Kidney glomerular epithelial cell (primary cell): Measurements from ENCODE around the gene CBX3.
"Not testable (repeated sequence)": the region's sequence is repeated elsewhere in the genome, so short reads cannot be mapped to it uniquely, and the experiment has no call there.

Experiments
- DNase-seq: peaks from one replicate; lab custom pipeline; 2025; lab: John Stamatoyannopoulos, UW

Gene CBX3

GRCh38 chr7:26170663-26171062 is 30.9 kb upstream of the CBX3 start:
- no peak for DNase-seq

GRCh38 chr7:26171601-26172000 is 29.9 kb upstream of the CBX3 start:
- no peak for DNase-seq

DNA sequence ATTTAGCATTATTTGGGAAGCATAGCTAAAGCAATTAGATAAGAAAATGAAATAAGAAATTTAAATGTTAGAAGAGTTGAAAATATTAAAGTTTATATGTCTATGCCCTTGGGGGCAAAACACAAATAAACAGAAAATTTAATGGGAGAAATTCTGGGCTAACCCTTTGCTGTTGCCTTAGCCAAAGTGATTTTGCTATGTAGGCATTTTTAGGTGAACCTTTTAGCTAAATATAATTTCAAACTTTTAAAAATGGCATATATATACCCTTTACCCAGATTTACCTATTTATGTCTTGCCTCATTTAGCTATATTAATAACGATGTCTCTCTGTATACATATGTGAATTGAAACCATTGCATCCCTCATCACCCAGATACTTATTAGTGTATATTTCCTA is 29.5 kb upstream of the CBX3 start:
- DNase-seq: no peak

DNA sequence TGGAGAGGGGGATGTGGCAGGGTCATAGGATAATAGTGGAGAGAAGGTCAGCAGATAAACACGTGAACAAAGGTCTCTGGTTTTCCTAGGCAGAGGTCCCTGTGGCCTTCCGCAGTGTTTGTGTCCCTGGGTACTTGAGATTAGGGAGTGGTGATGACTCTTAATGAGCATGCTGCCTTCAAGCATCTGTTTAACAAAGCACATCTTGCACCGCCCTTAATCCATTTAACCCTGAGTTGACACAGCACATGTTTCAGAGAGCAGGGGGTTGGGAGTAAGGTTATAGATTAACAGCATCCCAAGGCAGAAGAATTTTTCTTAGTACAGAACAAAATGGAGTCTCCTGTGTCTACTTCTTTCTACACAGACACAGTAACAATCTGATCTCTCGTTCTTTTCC is 25.6 kb upstream of the CBX3 start:
- not testable (repeated sequence) for DNase-seq

GRCh38 chr7:26176696-26177095 is 24.8 kb upstream of the CBX3 start:
- DNase-seq: not testable (repeated sequence)

- DNase-seq: not testable (repeated sequence)
Observed at GRCh38 chr7:26177269-26177668, 24.3 kb upstream of the CBX3 start.

- DNase-seq: no peak
Observed at GRCh38 chr7:26178272-26178960, 23.1 kb upstream of the CBX3 start.

GRCh38 chr7:26179422-26179821 is 22.1 kb upstream of the CBX3 start:
- no peak for DNase-seq

- no peak for DNase-seq
Observed at GRCh38 chr7:26179826-26180497, 21.6 kb upstream of the CBX3 start.

- DNase-seq: no peak
Observed at GRCh38 chr7:26180792-26181198, 20.8 kb upstream of the CBX3 start.

- DNase-seq: no peak
Observed at GRCh38 chr7:26181474-26182227, 19.9 kb upstream of the CBX3 start.

- no peak for DNase-seq
Observed at GRCh38 chr7:26182283-26182682, 19.3 kb upstream of the CBX3 start.

- DNase-seq: peak; percentile 31
Observed at GRCh38 chr7:26182706-26183105, 18.8 kb upstream of the CBX3 start.

DNA sequence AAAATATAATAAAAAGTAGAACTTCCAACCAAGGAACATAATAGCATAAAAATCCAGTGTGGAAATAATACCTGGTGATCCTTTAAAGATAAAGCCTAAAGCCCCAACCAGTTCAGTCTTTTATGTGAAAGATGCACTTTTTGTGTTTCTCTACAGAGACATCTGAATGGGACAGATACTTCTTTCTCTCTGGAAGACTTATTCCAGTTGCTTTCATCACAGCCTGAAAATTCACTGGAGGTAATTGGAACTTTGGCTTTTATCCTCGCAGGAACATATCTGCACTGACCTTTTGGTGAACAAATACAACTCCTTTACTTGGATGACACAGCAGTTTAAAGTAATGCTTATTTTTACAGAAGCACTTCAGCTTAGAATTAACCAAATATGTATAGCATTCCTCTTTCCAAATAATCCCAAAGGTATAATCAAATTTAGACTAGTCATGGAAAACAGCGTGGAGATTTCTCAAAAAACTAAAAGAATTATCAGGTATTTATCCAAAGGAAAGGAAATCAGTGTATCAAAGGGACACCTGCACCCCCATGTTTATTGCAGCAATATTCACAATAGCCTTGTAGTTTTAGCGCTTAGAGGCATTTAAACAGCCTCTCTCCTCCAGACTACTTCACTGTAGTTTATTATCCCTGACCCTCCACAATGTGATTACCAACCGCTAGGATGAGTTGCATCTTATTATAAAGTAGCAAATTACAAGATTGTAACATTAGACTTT is 17.8 kb upstream of the CBX3 start:
- no peak for DNase-seq

- DNase-seq: not testable (repeated sequence)
Observed at GRCh38 chr7:26184281-26185101, 17.1 kb upstream of the CBX3 start.

GRCh38 chr7:26185131-26185843 is 16.3 kb upstream of the CBX3 start:
- DNase-seq: no peak

- no peak for DNase-seq
Observed at GRCh38 chr7:26185844-26186180, 15.7 kb upstream of the CBX3 start.

GRCh38 chr7:26186364-26187311 is 14.9 kb upstream of the CBX3 start:
- DNase-seq: no peak

- DNase-seq: no peak
Observed at GRCh38 chr7:26187380-26188205, 14.0 kb upstream of the CBX3 start.
